Right lobe of liver (tissue), 4 donors: ENCODE results near the gene CLSTN2.

Source experiments
- CTCF ChIP-seq, 4 donors: fragments of 200-600 bp in 3 of 4; fragments of 450-650 bp in 1 of 4; IDR thresholded peaks; one replicate each; pipeline versions ENCODE4 v1.5.1 to v1.8.0; 2016 to 2022; ENCODE audit warnings: antibody characterized with exemption in 4 of 4, mild to moderate bottlenecking in 2 of 4
- POLR2A ChIP-seq: fragments of 450-650 bp; IDR thresholded peaks from one replicate; pipeline ENCODE4 v1.6.1; 2017; ENCODE audit warnings: antibody characterized with exemption, mild to moderate bottlenecking
- donor health status: DM: no; HTN: no; CAD: no.
- donor health status: DM: no; HTN: no; CAD: no.
- donor health status: DM: no; HTN: yes; CAD: no.

GRCh38 chr3:140521751-140522445, 586.9 kb downstream of the CLSTN2 start:
- TF ChIP-seq CTCF (IDR thresholded peaks at IDR 0.05), result no peak
- TF ChIP-seq POLR2A, result no peak
